ENCODE results near the gene IGFBP4.
A peak's percentile ranks its signal among the peaks of the same experiment; 100 is the strongest.
"Not testable (repeated sequence)": the region's sequence is repeated elsewhere in the genome, so short reads cannot be mapped to it uniquely, and the experiment has no call there.

Gene IGFBP4

DNA sequence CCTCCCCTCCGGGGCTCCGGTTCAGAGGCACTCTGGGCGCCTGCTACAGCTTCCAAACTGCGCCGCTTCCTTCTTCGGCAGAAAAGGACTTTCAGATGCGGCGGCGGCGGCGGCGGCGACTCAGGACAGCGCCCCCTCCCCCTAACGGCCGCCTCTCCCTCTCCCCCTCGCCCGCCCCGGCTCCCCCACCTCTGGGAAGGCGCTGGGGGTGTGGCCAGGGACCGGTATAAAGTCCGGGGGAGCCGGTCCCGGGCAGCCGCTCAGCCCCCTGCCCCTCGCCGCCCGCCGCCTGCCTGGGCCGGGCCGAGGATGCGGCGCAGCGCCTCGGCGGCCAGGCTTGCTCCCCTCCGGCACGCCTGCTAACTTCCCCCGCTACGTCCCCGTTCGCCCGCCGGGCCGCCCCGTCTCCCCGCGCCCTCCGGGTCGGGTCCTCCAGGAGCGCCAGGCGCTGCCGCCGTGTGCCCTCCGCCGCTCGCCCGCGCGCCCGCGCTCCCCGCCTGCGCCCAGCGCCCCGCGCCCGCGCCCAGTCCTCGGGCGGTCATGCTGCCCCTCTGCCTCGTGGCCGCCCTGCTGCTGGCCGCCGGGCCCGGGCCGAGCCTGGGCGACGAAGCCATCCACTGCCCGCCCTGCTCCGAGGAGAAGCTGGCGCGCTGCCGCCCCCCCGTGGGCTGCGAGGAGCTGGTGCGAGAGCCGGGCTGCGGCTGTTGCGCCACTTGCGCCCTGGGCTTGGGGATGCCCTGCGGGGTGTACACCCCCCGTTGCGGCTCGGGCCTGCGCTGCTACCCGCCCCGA, at the start of gene IGFBP4:
Gene IGFBP4 (plus strand): TSS at position 255 of the 792 bp plus-strand sequence. CDS start 286 bp downstream, at position 541.
- DNase-seq (ENCODE audit: low spot score), result peak; percentile 76

DNA sequence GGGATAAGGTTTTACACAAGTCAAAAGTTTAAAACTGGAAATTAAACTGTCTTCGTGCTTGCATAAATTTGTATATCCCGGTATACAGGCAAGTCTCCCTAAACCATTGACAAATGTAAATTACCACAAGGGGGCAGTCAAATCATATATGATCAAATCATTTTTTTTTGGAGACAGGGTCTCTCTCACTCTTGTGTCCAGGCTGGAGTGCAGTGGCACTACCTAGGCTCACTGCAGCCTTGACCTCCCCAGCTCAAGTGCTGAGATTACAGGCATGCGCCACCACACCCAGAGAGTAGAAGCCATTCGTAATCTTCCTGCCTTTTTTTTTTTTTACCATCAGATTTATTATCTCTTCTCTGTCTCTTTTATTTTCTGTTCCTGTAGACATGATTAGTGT, 44.1 kb upstream of the IGFBP4 start:
- peak; percentile 44 for DNase-seq (ENCODE audit: low spot score)

DNA sequence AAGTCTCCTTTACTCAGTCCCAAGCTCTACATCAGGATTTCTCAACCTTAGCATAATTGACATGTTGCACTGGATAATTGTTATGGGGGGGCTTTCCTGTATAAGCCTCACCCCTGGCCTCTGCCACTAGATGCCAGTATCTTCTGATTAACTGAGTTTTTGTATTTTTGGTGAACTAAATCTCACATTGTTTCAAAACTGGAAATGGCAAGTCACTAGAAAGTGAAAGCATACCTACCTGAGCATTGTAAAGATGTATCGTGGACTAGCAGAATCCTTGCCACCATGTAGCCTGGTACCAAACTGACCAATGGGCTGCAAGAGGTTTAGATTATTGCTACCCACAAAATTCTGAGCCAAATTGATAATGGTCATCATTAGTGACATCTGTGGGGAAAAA, 40.6 kb upstream of the IGFBP4 start:
- DNase-seq (ENCODE audit: low spot score), result no peak

DNA sequence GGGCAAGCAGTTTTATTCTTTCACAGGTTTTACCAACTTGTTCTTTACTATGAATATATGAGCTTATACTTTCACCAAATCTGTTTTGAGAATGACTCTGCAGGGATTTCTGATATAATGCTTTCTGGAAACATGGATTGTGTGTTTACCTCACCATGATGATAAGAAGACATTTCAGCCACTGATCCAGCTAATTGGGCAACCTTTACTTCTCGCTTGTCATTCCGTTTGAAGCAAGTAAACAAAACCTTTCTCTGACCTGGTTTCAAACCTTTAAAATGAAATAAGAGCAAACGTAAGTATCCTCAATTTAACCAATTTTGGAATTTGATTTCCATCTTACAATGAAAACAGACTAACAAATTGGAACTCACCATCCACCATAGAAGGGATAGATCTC, 39.2 kb upstream of the IGFBP4 start:
- no peak for DNase-seq (ENCODE audit: low spot score)

DNA sequence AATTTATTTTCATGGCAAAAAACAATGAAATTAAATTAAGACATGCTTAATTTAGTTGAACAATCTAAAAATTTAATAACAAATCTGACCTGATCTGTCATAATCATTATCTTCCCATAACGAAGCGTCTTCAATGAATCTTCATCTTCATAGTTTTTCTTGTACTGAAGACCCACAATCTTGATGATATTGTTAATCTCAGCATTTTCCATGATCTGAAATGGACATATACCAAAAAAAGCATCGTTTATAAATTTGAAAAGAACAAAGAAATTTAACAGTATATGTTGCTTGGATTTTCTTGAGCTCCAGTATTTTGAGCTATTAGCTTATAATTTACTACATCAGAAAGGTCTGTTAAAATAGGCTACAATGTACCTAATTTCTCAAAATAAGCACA, 35.8 kb upstream of the IGFBP4 start:
- no peak for DNase-seq (ENCODE audit: low spot score)

DNA sequence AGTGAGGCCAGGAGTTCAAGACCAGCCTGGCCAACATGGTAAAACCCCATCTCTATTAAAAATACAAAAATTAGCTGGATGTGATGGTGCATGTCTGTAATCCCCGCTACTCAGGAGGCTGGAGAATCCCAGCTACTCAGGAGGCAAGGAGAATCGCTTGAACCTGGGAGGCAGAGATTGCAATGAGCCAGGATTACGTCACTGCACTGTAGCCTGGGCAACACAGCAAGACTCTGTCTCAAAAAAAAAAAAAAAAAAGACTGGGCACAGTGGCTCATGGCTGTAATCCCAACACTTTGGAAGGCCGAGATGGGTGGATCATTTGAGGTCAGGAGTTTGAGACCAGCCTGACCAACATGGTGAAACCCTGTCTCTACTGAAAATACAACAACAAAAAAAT, 33.7 kb upstream of the IGFBP4 start:
- not testable (repeated sequence) for DNase-seq (ENCODE audit: low spot score)

DNA sequence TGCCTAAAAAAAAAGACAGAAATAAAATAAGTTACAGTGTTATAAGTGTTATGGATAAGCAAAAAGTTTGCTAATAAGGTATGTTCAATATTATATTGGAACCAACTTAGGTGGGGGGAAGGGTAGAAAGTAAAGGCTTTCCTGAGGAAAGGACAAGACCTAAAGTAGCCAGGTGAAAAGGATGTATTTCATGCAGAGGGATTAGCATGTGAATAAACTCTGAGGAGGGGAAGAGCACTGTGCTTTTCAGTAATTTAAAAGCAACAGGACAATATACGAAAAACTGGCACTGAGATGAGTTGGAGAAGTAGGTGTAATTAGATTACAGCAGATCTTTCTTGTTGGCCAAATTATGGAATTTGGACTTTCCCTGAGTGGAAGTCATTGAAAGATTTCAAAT, 33.2 kb upstream of the IGFBP4 start:
- DNase-seq (ENCODE audit: low spot score), result no peak

DNA sequence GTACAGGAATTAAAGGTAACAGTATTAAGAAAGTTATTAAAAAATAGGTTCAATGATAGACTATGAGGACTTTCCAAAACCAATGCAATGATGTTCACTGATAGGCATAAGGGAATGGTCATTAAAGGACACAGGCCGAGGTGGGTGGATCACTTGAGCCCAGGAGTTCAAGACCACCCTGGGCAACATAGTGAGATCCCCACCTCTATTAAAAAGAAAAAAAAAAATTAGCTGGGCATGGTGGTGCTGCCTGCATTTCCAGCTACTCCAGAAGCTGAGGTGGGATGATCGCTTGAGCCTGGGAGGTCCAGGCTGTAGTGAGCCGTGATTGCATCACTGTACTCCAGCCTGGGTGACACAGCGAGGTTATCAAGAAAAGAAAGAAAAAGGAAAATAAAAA, 31.4 kb upstream of the IGFBP4 start:
- no peak for DNase-seq (ENCODE audit: low spot score)

DNA sequence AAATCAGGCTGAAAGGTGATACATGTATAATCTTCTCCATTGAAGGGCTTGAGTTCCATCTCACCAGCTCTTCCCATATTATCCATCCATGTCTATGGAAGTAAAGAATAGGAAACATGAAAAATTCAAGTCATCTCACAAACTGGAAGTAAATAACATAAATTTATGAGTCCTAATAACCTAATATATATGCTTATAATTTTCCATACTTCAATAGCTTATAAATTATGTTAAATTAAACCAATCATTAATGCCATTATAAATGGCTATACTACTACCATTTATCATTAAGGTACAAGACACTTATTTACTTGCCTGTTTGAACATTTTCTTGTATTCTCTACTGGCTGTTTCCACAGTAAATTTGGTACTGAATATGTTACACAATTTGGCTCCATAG, 30.4 kb upstream of the IGFBP4 start:
- DNase-seq (ENCODE audit: low spot score), result no peak

DNA sequence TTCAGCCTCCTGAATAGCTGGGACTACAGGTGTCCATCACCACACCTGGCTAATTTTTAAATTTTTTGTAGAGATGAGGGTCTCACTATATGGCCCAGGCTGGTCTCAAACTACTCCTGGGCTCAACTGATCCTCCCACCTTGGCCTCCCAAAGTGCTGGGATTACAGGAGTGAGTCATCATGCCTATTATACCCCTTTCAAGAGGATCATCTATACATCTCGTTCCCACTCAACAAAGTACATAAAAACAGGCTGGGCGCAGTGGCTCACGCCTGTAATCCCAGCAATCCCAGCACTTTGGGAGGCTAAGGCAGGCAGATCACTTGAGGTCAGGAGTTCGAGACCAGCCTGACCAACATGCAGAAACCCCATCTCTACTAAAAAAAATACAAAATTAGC, 28.9 kb upstream of the IGFBP4 start:
- DNase-seq (ENCODE audit: low spot score), result not testable (repeated sequence)

DNA sequence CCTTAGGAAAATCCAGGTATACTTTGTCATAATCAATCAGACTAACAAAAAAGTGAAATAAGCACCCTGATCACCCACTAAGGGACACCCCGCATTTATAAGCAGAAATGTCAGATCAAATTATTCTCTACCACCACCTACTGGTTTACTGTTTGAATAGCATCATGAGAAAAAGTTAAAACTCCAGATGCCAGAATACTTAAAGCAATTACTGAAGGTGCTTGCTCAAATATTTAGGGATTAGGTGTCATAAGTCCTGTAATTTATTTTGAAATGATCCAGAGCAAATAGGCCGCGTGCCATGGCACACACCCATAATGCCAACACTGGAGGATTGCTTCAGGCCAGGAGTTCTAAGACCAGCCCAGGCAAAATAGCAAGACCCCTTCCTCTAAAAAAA, 27.9 kb upstream of the IGFBP4 start:
- DNase-seq (ENCODE audit: low spot score), result peak; percentile 42

DNA sequence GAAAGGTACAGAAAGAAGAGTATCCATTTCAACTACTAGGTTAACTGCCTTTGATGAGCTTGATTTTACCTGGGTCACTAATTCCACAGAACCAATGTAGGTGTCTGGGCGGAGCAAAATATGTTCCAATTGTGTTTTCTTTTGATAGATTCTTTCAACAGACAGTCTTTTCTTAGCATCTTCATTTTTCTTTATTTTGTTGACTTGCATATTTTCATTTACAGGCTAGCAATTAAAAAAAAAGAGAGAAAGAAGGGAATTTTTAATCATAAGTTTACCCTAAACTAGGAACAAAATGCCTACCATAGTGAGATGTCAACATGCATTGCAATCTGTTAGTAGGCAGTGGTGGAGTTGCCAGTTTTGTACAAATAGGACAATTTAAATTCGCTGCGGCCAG, 26.6 kb upstream of the IGFBP4 start:
- DNase-seq (ENCODE audit: low spot score), result no peak

DNA sequence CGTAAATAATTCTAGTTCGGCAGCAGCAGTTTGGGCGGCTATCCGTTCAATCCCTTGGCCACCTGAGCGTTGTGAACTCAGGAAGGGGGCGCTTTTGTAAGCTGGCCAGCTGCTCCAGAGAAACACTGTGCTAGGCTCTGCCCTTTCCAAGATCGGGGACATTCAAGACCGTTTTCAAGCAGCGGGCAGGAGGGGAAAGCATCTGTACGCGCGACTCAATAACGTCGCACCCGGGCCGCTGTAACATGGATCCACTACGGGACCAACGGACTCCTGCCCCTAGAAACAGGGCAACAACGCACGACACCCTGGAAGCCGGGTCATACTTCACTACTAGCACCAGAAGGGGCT, 26.0 kb upstream of the IGFBP4 start:
- DNase-seq (ENCODE audit: low spot score), result peak; percentile 20

DNA sequence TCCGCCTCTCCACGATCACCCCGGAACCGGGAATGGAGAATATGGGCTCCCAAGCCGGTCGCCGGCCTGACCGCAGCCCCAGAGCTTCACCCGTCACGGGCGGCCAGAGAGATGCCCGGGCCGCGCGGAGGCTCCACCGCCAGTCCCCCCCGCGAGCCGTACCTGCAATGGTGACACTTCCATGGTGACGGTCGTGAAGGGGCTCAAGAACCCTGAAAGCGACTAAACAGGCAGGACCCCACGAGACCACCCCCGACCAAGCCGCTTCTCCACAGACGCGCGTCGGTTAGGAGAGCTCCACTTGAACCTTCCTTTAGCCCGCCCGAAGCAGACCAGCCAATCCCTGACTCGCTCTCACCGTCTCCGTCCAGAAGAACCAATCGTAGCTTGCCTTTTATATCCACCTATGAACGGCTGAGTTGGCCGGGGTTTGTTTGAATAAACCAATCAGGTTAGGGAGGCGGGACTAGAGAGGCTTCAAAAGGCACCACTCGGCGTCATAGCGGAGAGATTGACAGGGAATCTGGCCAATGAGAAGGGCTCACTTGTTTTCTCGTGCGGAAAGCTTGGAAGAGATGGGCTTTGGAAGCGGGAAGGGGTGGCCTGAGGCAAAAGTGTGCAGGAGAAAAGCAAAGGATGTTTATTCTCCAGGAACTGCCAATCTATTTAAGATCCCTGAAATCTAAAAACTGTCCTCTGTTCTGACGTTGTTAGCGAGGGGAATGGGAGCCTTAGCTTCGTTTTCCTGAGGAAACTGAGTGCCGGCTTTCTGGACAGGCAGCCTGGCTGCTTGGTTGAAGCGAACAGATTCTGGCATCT, 25.4 kb upstream of the IGFBP4 start, which contains the start of gene TOP2A:
Gene TOP2A (minus strand): TSS at position 288 of the 819 bp plus-strand sequence. CDS start 105 bp downstream, at position 183.
- peak; percentile 99 for DNase-seq (ENCODE audit: low spot score)

DNA sequence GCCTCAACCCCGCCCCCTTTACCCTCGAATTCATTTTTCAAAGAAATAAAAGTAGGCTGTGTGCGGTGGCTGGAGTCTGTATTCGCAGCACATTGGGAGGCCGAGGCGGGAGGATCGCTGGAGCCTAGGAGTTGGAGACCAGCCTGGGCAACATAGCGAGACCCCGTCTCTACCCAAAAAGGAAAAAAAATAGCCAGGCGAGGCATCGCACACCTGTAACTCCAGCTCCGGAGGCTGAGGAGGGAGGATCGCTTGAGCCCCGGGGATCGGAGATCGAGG, 24.9 kb upstream of the IGFBP4 start:
- DNase-seq (ENCODE audit: low spot score), result no peak

DNA sequence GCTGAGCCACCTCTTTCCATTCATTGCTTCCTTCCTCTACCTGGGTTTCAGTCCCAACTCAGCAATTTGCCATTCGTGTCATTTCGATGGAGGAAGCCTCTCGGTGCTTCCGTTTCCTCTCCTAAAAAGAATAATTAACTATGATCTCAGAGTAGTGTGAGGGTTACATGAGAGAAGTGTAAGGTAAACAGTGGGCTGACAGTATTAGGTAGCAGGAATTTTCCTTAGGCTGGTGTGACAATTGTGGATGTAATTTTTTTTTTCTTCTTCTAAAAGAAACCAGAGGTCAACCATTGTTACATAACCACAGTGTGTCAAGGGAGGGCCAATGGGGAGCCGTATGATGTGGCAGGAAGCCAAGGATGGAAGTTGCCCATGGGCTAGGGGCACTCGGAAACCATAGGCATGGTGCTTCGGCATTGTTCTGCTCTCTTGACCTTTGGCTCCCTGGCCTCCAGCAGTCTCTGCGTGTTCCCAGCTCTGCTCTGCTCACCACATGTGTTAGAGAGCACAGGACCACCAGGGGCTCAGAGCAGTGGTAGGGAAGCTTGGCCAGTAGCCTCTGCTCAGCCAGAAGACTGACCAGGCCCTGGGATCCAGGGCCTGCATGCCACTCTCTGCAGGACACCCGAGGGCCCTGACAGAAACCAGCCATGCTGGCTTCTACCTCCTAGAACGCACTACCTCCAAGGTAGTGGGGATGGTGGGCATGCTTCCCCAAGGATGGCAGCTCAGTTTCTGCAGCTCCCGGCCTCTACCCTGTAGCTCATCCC, 23.5 kb upstream of the IGFBP4 start:
- no peak for DNase-seq (ENCODE audit: low spot score)

DNA sequence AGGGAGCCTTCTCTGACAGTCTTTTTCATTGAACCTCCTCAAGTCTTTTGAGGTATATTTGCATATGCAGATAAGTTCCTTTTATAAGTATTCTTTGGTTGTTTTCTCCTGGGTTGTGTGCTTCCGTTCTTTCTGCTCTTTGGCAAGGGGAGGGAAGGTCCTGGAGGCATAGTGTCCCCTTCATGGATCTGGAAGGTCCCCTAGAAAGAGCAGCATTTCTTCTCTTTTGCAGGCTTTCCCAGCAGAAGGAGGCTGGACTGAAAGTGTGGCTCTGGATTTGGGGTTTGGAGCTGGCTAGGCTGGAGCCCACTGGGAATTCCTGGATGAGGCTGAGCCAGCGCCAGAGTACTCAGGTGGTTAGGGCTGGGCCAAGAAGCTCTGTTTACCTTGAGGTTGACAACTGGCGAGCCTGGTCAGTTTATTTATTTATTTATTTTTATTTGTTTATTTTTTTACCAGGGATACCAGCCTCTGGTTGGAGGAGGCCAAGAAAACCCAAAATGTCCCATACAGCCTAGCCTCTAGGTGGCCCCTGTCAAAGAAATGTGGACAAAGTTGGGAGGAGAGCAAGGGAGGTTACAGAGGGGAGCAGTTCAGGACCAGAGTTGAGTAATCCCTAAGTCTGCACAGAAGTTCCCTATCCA, 20.1 kb upstream of the IGFBP4 start:
- no peak for DNase-seq (ENCODE audit: low spot score)

DNA sequence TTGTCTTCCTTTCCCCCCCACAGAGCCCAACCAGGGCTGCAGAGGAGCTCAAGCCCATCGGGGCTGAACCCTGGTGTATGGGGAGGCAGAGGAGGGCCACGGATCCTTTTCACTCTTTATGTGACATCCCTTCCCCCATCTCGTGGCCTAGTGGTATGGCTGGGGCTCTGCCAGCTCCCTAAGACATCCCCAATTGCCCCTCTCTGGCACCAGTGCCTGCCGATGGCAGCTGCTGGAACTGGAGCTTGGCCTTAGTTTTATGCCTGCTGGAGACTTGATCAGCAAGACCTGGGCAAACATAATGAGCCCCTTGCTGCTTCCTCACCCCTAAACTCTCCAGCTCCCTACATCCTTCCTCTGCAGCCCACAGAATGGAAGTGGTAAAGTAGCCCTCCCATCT, 17.5 kb upstream of the IGFBP4 start:
- no peak for DNase-seq (ENCODE audit: low spot score)

DNA sequence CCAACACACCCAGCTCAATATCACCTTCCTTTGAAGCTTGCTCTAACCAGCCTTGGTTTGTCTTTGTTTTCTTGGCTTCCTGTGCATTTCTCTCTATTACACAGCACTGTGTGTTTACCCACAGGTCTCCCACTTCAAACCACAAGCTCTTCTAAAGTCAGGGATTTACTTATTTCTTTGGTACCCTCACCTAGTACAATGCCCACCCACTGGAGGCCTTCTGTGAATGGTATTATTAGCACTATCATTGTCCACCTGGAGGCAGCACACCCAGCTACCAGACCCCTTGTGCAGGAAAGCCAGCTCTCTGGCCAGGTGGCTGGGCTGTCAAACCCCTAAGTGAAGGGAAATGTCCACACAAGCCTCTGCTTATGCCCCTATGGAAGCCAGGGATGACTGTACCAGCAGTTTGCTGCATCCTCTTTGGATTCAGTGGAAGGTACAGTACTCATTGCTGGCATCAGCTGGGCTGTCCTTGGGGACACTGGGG, 16.2 kb upstream of the IGFBP4 start:
- DNase-seq (ENCODE audit: low spot score), result no peak

DNA sequence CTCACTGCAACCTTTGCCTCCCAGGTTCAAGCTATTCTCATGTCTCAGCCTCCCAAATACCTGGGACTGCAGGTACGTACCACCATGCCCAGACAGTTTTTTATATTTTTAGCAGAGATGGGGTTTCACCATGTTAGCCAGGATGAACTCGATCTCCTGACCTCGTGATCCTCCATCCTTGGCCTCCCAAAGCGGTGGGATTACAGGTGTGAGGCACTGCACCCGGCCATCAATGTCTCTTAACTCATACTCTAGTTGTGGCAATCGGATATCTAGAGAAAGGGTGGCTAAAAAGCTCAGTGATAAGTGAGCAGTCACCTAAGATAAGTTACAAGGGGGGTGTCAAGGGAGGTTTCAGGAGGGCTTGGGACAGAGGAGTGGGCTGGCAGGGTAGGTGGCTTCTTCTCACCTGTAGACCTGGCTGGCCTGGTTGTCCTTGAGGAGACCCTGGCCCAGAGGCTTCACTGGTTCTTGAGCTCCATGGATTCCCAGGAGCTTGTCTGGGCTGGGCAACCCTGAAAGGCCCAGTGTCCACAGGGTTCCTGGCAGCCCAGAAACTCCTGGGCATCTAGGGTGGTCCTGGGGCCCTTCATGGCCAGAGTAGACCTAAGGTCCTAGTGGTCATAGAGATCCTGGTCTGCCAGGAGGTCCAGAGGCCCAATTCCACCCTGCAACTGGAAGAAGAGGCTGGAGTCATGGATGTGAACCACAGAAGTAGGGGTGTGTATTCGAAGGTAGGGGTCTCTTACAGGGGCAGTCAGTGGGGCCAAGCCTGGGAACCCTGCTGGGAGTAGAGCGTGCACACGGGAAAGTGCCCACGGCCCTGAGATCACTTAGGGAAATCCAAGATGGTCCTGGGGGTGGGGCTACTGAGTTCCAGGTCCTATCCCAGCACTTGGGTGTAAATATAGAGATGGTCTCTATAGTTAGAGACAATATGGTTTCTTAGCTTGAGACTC, 12.7 kb upstream of the IGFBP4 start:
- DNase-seq (ENCODE audit: low spot score), result no peak

DNA sequence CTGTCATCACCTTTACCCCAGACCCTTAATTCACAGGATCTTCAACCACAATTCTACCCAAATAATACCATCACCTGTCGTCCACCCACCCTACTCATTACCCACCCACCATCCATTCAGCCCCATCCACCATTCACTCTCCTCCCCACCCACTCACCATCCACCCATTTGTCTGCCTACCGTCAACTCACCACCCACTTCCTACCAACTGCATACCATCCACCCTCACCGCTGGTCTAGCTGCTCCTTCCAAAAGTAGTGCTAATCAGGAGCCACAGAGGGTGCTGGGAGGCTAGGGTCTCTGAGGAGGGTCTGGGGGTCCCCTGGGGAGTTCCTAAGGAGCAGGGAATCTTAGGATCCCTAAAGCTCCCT, 12.0 kb upstream of the IGFBP4 start:
- no peak for DNase-seq (ENCODE audit: low spot score)

All from LoVo (cell line).